ENCODE measurements around the gene CNTNAP2.

DNA sequence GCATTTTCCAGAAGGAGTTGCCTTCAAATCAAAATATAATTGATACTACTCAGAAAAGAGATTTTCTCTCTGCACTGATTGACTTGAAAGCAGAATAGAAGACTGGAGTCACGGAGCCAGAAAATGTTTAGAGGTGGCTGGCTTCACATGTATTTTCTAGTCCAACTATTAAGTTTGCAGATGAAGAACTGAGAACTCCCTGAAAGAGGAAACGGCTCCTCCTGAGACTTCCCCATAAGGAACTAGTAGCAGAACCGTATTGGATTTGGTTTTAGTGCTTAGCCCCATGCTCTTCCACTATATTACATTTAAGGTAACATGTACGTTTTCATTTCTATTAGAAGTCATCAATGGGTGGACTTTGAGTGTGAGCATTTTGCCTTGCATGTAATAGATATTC lies 946.3 kb downstream of the CNTNAP2 start:
- no peak for TF ChIP-seq EZH2phosphoT487 (IDR thresholded peaks at IDR 0.05; ENCODE audit: insufficient read depth, low read depth)
- no peak for TF ChIP-seq EZH2 (IDR thresholded peaks at IDR 0.05; ENCODE audit: insufficient read depth, poor library complexity, severe bottlenecking)

Measured in GM23248 (cell line).